Urothelium cell line (cell line): ENCODE measurements around the gene USP31.

Experiments used
- DNase-seq: peaks from one replicate; pipeline ENCODE4 v3.0.0; 2011; ENCODE audit warnings: low spot score, mixed read lengths
- FAIRE-seq: peaks from 2 replicates; lab custom pipeline; 2011; peaks lifted over from hg19 to GRCh38; lab: Jason Lieb, UNC

Gene USP31

DNA sequence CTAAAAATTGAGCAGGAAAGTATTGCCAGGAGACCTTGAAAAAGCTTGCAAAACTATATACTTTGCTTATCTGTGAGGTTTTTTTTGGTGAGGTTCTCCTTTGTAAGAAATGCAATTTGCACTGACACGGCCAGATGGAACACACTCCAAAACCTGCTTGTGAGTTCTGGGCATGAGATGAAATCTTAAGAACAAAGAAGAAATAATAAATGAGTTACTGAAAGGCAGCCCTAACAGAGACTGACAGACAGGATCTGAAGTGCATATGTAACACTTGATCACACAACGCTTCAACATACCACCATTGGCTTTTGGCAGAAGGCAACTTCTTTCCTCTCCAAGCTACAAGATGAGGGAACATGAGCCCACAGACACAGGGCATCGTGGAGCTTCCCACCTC lies 82.6 kb downstream of the USP31 start:
- no peak for FAIRE-seq
- DNase-seq: no peak

DNA sequence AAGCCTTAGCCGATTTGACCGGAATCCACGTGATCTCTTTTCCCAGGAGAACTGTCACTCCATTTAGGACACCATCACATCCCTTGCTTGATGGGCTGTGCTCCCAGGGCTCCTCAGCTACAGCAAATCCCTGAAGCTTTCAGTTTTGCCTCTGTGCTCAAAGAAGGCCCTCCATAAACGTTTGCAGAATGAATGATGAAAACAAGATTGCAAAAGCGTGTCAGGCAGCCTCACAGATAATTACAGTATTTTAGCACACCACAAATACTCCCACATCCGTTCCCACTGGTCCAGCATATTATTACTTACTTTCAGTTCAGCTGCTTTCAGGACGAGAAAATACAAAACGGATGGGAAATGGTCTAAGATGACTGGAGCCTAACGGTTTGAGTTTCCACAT lies 84.6 kb downstream of the USP31 start:
- FAIRE-seq (no peak), DNase-seq (no peak)

DNA sequence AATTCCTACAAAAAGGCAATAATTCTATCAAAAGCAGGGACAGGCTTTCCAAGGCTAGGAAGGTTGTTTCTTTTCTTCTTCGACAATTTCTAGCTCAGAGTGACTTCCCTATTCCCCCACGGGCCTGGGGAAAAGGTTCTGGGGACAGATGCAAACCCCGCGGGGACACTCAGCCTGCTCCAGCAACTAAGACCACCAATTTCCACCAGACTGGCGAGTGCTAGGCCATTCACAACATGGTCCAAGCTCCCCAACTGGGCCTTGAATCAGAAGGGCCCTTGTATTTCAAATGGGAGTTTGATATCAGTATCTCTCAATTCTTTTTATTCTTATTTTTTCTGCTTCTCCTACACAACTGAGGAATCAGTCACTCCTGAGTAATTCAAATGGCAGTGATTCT lies 86.7 kb downstream of the USP31 start:
- FAIRE-seq (no peak), DNase-seq (no peak)

DNA sequence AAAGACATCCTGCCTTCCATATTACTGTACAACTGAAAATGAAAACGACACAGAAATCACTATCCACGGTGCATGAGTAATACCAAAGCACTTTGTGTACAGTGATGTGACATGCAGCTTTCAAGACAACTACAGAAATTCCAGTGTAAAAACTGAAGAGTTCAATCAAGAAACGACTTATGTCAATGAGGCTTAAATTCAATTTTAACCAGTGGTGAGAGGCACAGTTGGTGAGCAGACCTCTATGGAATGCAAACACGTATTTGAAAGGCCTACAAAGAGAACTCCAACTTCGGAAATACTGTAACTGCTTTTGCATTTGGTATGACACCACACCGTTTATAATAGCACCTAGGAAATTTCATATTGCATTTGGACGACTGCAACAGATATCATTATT lies 87.6 kb downstream of the USP31 start:
- FAIRE-seq (no peak), DNase-seq (no peak)

- peak; percentile 58 for DNase-seq
- no peak for FAIRE-seq
Measured at GRCh38 chr16:23060458-23061320, 88.6 kb downstream of the USP31 start.

DNA sequence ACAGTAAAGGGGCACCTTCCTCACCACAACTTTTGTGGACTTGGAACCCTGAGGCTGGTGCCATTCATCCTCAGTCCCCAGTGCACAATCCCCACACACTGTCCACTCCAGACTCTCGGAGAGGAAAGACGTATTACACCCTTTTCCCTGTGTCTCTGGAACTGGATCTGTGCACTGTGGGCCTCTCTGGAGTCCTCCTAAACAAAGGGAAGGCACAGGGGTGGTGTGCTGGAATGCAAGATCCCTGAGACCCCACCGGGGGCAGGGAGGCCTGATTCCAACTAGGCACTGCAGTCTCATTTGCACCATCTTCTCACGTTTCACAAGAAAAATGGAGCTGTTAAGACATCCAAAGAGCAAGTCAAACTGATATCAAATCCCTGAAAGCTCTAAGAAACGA lies 89.8 kb downstream of the USP31 start:
- no peak for FAIRE-seq
- DNase-seq: no peak

- DNase-seq: no peak
- no peak for FAIRE-seq
Measured at GRCh38 chr16:23058576-23058975, 90.7 kb downstream of the USP31 start.

DNA sequence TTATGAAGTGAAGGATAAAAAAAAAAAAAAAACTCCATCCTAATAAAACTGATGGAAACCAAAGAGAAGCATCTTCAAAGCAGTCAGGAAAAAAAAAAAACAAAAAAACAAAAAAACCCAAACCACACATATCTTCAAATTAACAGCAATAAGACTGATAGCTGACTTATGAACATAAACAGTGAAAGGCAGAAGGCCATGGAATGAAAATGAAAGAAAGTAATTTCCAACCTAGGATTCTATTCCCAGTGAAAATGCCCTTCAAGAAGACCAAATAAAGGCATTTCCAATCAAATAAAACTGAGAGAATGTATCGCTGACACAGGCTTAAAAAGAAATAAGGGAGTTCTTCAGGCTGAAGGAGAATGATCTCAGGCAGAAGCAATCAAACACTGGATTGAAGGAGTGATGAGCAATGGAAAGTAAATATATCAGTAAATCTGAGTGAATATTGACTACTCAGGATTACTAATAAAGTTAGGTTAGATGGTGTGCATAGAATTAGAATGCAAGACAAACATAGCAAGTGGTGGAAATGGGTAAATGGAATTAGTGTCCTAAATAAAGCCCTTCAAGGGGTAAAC lies 92.1 kb downstream of the USP31 start:
- FAIRE-seq (no peak), DNase-seq (no peak)

DNA sequence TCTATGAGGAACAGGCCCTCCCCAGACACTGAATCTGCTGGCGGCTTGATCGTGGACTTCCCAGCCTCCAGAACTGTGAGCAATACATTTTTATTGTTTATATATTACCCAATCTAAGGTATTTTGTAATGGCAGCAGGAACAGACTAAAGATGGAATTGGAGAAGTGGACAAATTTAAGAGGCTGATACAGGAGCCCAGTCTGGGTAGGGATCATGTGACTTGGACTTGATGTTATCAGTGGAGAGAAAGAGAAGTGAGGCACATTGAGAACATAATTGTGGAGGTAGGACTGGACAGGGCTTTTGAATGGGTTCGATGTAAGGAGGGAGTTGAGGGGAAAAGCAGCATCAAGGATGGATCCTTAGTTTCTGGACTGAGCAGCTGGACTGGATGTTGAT lies 93.8 kb downstream of the USP31 start:
- DNase-seq (no peak), FAIRE-seq (no peak)

DNA sequence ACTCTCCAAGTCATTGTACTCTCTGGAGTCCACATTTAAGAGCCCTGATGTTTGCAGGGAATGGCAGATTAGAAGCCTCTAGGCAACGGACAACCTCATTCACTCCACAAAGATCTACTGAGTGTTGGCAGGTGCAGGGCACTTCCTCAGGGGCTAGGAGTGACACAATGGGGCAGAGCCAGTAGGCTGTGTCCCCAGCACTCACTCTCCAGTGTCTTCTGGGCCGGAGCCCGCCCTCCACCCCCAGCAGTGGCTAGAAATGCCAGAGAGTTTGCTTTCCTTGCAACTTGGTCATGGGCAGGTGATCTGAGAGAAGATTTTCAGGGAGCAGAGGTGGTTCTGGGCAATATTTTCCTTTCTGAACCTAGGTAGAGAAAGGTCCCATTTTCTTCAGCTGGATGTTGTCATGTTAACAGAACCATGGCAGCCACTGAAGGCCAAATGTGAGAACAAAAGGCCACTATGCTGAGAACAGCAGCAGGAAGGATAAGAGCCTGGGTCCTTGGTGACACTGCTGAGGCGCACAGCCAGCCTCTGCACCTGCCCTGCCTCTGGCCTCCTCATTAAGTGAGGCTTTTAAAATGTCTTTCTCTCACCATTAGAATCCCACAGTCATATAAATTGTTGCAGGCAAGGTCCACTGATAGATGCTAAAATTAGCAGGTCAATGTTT lies 96.2 kb downstream of the USP31 start:
- FAIRE-seq (no peak), DNase-seq (no peak)

DNA sequence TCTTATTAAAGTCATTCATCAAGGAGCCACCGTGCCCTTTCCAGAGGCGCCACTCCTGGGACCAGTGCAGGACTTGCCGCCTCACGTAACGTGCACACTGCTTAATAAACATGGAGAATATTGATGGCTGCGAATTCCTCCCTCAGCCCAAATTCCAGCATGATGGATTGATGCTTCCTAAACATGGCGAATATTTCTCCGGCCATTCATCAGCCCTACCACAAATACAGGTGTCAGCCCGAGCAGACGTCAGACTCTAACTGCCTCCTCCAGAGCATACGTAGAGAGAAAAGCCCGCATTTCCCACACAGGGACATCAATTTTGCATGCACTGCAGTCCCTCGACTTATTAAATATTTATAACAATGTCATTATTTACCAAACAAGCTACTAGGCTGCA lies 97.0 kb downstream of the USP31 start:
- FAIRE-seq: no peak
- no peak for DNase-seq

GRCh38 chr16:23051587-23051986 lies 97.7 kb downstream of the USP31 start:
- FAIRE-seq (no peak), DNase-seq (no peak)

DNA sequence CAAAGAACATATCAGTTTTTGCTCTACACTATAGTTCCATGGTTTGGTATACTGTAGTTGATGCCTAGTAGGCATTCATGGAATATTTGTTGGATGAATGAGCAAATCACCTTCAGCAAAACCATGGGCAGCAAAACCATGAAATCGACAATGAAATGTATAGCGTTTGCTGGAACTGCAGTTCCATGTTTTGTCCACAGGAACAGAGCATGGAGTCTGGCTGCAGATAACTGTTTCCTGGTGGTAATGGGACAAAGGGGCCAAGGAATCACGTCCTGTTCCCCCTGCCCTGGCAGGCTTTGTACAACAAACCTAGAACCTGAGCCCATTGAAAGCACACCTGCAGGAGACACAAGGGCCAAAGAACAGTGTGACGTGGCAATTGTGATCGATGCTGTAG lies 101.1 kb downstream of the USP31 start:
- FAIRE-seq (no peak), DNase-seq (no peak)

- DNase-seq (no peak), FAIRE-seq (no peak)
Measured at GRCh38 chr16:23045025-23045424, 104.2 kb downstream of the USP31 start.

- FAIRE-seq: no peak
Measured at GRCh38 chr16:23040246-23040645, 109.0 kb downstream of the USP31 start.

DNA sequence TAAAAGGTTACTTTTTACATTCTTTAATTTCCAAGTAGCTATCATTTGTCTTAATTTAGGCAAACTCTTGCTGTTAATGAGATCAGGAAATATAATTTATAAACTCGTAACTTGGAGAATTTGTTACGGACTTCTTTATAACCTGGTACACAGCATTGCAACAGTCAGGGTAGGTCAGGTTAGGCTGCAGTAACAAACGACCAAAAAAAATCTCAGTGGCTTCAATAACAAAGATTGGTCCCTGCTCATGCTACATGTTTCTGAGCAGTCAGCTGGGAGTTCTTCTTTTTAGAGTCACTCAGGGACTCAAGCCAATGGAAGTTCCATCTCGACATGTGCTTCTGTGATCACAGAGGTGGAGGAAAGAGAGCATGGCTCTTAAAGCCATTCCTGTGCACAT lies 110.1 kb downstream of the USP31 start:
- FAIRE-seq (no peak), DNase-seq (no peak)

More at GRCh38 chr16:23040246-23040645, 109.0 kb downstream of the USP31 start:
- no peak for DNase-seq

- no peak for DNase-seq
- no peak for FAIRE-seq
Measured at GRCh38 chr16:23035240-23035639, 114.0 kb downstream of the USP31 start.

DNA sequence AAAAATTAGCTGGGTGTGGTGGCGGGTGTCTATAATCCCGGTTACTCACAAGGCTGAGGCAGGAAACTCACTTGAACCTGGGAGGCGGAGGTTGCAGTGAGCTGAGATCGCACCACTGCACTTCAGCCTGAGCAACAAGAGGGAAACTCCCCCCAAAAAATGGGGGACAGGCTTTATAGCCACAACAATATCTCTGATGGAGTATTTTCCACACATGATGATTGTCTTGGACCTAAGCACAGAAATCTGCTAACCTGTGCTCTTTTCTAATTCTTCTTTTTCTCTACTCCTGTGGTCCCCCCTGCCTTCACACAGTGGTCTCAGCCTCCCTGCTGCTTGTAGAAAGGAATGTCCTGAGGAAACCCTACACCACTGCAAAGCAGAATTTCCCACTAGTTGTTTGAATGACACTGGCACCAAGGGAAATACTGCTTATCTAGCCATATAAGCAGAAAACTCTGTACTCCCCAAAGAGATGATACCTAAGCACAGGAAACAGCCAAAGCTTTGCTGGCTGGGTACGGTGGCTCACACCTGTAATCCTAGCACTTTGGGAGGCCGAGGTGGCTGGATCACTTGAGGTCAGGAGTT lies 117.6 kb downstream of the USP31 start:
- DNase-seq (no peak), FAIRE-seq (no peak)

- DNase-seq: no peak
- no peak for FAIRE-seq
Measured at GRCh38 chr16:23029733-23030420, 119.4 kb downstream of the USP31 start.

DNA sequence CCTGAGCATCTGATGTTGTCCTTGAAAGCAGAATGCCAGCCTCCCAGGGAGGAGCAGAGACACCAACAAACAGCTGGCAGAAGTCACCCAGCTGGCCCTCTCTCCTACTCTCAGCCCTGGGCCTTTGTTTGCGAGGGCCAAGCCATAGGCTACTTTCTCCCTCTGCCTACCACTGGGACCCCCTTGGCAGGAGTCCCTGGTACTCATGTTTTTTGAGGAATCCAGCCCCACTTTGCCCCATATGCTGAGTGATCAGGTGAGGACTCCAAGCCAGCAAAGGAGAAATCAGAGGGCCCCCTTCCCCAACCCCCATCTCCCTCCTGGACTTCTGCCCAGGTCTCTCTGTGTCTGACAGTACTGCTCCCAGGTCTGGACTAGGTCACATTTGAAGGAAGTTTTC lies 121.9 kb downstream of the USP31 start:
- no peak for DNase-seq

GRCh38 chr16:23026784-23027362 lies 122.4 kb downstream of the USP31 start:
- FAIRE-seq (no peak), DNase-seq (peak; percentile 39)

More for the DNA sequence above, 121.9 kb downstream of the USP31 start:
- FAIRE-seq: no peak
